Measurements from ENCODE around the gene JCAD. TPM values are rescaled to one million over a fixed set of nuclear protein-coding genes. Genes with fewer than 3 reads are reported as not detected.
"Not testable (repeated sequence)": the region's sequence is repeated elsewhere in the genome, so short reads cannot be mapped to it uniquely, and the experiment has no call there.

JCAD gene
- total RNA-seq, 1 donor from 2014 or later, result 8.2 TPM

DNA sequence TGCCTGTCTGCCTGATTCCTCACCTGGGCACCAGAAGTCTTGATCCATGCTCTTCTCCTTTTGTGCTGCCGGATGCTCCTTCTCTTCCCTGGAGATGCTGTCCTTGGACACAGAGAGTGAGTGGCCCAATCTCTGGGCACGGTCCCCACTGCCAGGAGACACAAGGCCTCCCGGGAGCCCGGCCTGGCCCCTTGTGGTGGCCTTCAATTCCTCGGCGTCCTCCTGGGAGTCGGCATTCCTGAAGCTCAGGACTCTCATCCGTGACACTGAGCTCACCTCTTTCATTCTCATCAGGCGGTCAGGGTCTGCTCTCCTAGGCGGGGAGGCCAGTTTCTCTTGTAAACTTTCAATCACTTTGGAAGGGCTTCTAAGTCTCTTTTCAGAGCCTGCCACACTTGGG is 33.3 kb downstream of the JCAD start:
- no peak for DNase-seq (ENCODE audit: low read depth)

DNA sequence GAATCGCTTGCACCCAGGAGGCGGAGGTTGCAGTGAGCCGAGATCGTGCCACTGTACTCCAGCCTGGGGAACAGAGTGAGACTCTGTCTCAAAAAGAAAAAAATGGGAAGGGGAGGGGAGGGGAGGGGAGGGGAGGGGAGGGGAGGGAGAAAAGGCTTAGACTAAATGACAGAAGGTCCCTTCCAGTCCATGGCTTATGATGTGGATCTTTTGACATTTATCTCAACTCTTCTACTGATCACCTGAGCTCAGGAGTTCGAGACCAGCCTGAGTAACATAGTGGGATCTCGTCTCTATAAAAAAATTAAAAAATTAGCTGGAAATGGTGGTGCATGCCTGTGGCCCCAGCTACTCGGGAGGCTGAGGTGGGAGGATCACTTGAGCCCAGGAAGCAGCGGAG is 34.0 kb downstream of the JCAD start:
- DNase-seq (ENCODE audit: low read depth), result not testable (repeated sequence)

DNA sequence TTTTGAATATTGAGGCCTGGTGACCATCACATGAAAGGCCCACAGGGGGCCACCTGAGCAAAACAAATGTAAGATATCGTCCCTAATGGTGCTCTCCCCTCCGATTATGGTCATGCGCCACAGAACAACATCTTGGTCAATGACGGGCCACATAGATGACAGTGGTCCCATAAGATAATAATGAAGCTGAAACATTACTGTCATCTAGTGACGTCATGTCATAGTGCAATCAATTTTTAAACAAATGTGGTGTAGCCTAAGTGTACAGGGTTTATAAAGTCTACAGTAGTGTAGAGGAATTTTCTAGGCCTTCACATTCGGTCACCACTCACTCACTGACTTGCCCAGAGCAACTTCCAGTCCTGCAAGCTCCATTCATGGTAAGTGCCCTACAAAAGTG is 36.8 kb downstream of the JCAD start:
- no peak for DNase-seq (ENCODE audit: low read depth)

- DNase-seq (ENCODE audit: low read depth), result no peak
Observed at GRCh38 chr10:30019468-30019867, 39.9 kb downstream of the JCAD start.

- no peak for DNase-seq (ENCODE audit: low read depth)
Observed at GRCh38 chr10:30018496-30018895, 40.9 kb downstream of the JCAD start.

- no peak for DNase-seq (ENCODE audit: low read depth)
Observed at GRCh38 chr10:30017966-30018365, 41.4 kb downstream of the JCAD start.

- DNase-seq (ENCODE audit: low read depth), result no peak
Observed at GRCh38 chr10:30017556-30017955, 41.8 kb downstream of the JCAD start.

DNA sequence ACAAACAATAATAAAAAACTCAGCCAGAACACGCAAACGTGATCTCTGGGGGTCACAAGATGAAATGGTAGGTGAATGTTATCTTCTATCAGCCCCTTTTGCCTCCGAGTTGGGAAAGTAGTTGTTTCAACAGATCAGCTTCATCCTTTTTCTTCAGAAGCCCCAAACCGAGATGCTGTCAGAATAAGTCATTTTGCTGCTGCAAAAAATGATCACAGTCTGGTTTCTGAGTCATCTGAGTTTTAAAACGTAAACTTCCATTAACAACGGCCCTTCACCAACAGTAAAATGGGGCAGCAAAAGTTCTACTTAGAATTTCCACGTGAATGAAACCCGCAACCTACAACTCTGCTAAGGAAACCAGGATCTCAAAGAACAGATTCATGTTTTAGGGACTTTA is 44.9 kb downstream of the JCAD start:
- DNase-seq (ENCODE audit: low read depth), result no peak

DNA sequence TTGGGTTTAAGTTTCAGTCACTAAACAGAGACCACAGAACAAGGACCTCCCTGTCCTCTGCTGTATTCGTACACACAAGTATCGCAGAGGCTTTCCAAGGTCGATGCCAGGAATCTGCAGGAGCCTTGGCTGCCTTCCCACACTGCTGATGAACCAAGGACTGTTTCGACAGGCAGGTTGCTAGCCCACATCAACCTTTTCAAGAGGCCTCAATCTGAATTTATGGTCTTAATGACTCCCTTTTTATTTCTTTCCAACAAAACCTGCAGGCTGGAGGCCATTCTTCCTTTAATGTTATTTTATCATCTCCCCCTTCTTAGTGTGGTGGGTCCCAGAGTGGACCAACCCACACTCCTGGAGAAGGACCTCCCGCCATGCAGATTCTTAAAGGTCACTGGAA is 45.6 kb downstream of the JCAD start:
- DNase-seq (ENCODE audit: low read depth), result peak; percentile 37

- no peak for DNase-seq (ENCODE audit: low read depth)
Observed at GRCh38 chr10:30011956-30012647, 47.3 kb downstream of the JCAD start.

DNA sequence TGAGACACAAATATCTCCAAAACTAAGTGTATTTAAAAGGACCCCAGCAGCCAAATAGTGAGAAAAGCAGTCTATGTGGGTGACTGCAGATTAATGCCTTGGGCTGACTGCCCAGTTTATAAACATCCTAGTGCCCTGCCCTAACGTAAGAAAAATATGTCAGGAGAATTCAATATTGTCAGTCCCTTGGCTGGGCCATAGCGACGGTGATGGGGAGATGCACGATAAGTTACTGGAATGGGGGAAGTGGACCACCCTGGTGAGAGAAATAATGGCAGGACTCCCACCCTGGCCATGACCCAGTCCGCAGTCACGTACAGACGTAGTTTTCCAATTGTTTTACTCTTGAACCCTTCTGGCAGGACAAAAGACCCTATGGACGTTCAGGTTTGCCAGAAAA is 48.0 kb downstream of the JCAD start:
- DNase-seq (ENCODE audit: low read depth), result no peak

GRCh38 chr10:30007406-30007805 is 52.0 kb downstream of the JCAD start:
- DNase-seq (ENCODE audit: low read depth), result no peak

DNA sequence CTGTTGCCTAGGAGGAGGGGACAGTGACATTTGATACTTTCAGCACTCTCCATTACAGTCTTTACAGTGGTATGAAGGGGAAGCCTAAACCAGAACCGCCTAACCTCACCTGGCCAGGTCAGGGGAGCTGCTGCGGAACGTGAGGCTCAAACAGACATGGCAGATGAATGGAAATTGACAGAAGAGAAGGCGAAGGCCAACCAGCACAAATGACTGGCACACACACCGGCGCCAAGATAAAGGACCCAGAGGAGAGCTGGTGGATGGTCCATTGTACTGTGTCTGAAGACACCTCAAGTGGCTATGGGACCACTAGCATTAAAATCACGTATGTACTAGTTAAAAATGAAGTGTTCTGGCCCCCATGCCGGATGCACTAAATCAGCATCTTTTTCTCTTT is 53.0 kb downstream of the JCAD start:
- no peak for DNase-seq (ENCODE audit: low read depth)

DNA sequence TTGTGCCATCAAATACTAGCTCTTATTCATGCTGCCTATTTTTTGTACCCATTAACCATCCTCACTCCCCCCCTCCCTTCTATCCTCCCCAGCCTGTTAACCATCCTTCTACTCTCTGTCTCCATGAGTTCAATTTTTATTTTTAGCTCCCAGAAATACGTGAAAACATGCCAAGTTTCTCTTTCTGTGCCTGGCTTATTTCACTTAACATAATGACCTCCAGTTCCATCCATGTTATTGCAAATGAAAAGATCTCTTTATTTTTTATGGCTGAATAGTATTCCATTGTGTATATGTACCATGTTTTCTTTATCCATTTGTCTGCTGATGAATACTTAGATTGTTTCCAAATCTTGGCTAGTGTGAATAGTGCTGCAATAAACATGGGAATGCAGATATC is 54.3 kb downstream of the JCAD start:
- DNase-seq (ENCODE audit: low read depth), result not testable (repeated sequence)

DNA sequence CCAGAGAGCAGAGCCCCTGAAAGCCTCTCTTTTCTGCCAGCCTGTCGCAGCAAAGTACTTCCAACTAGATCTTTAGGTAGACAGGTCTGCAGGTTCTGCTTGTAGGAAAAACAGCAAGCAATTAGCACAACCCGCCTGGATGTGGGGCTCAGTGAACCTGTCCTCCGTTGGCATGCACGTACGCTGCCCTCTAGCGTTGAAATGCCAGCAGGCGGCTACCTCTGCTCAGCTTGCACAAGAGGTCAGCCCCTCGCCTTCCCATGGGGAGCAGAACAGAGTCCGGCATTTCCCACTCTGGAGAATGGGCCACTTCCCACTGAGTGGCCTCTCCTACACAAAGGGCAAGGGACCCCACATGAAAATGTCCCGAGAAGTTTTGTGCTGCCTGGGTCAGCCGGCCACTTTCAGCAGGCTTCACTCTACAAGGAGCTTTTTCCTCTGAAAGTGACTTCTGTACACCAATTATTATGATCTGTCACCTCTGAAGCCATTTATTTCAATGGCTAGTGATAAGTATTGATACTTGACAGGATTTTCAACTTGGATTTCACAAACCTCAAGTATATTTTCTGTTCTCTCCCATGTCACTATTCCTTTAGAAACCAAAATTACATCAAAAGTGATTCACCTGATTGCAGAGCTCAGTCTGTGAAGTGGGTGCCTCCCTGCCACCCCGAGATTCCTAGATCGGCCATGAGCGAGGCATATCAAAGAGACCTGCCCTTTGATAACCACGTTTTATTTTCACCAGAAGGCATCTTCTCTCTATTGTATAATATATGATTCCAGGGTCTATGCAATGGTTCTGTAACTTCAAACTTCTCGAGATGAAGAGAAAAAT is 56.7 kb downstream of the JCAD start:
- DNase-seq (ENCODE audit: low read depth), result peak; percentile 82

GRCh38 chr10:30000802-30001571 is 58.4 kb downstream of the JCAD start:
- peak; percentile 91 for DNase-seq (ENCODE audit: low read depth)

- peak; percentile 76 for DNase-seq (ENCODE audit: low read depth)
Observed at GRCh38 chr10:29998142-29998808, 61.1 kb downstream of the JCAD start.

DNA sequence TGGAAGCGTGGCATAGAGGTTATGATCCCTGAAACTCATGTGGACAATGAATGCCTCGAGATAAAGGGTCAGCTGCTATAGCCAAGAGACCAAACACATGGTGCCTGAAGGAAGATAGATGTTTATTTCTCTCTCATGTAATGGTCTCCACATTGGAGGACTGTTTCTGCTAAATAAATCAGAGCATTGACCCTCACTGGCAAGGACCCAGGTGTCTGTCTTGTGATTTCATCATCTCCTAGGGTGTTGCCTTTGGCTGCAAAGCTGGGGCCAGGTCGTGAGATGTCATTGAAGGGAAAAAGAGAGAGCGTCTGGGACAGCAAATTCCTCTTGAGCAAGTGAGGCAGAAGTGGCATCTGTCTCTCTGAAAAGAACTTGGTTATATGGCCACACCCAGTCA is 64.6 kb downstream of the JCAD start:
- DNase-seq (ENCODE audit: low read depth), result no peak

GRCh38 chr10:29993319-29993915 is 66.0 kb downstream of the JCAD start:
- DNase-seq (ENCODE audit: low read depth), result no peak

GRCh38 chr10:29992914-29993313 is 66.5 kb downstream of the JCAD start:
- no peak for DNase-seq (ENCODE audit: low read depth)

- DNase-seq (ENCODE audit: low read depth), result no peak
Observed at GRCh38 chr10:29991382-29991781, 68.0 kb downstream of the JCAD start.

GRCh38 chr10:29987471-29987870 is 71.9 kb downstream of the JCAD start:
- no peak for DNase-seq (ENCODE audit: low read depth)
